Esophagus squamous epithelium (tissue), 5 donors: ENCODE results near the gene PFDN4. TPM values are rescaled to one million over a fixed set of nuclear protein-coding genes. Genes with fewer than 3 reads are reported as not detected.

ENCODE experiments used
- DNase-seq: peaks from one replicate; lab custom pipeline; 2025; lab: John Stamatoyannopoulos, UW
- H3K27ac ChIP-seq, 4 donors: fragments of 200-600 bp; sonication (generic); one replicate each; pipeline ENCODE4 v1.5.1; 2016 to 2019; ENCODE audit warnings: mild to moderate bottlenecking in 1 of 4
- H3K27me3 ChIP-seq, 4 donors: fragments of 200-600 bp; sonication (generic); 1 replicate in 3 of 4; 2 replicates in 1 of 4; pipeline versions ENCODE4 v1.5.1 to v1.6.0; 2017 to 2021; ENCODE audit warnings: antibody characterized with exemption in 1 of 4
- H3K36me3 ChIP-seq, 3 donors: fragments of 200-600 bp; sonication (generic); one replicate each; pipeline ENCODE4 v1.5.1; 2016 to 2019
- H3K4me1 ChIP-seq, 3 donors: fragments of 200-600 bp; sonication (generic); one replicate each; pipeline ENCODE4 v1.5.1; 2017 to 2019
- H3K4me3 ChIP-seq, 4 donors: fragments of 200-600 bp; sonication (generic); 1 replicate in 3 of 4; 2 replicates in 1 of 4; pipeline ENCODE4 v1.5.1; 2016 to 2019; ENCODE audit warnings: mild to moderate bottlenecking in 2 of 4, moderate library complexity in 1 of 4
- H3K9me3 ChIP-seq, 3 donors: fragments of 200-600 bp; sonication (generic); one replicate each; pipeline ENCODE4 v1.5.1; 2016 to 2019
- POLR2A ChIP-seq, 4 donors: fragments of 450-650 bp; IDR thresholded peaks; one replicate each; pipeline ENCODE4 v1.6.1; 2017; ENCODE audit warnings: antibody characterized with exemption in 4 of 4, mild to moderate bottlenecking in 4 of 4, moderate library complexity in 3 of 4
- WGBS, 2 donors: methylation state at CpG; one replicate each; pipeline ENCODE4 v1.1.5; 2018; 5-methylcytosine and 5-hydroxymethylcytosine counted together
- intact Hi-C: fragments of 100-400 bp; cut with DNase I; formaldehyde crosslinking; loops from one replicate; pipeline ENCODE4 v1.15.0; 2022
- total RNA-seq, 4 donors: library from RNA; depleted of rRNA; stranded (reverse); fragments of >200 nt; gene quantifications; one replicate each; pipeline ENCODE4 v1.1.0, GENCODE V29; 2016
- TF ChIP-seq, protein P1 (sequence below), 6 experiments: fragments of 450-650 bp in 4 of 6; fragments of 200-600 bp in 2 of 6; sonication (generic) in 2 of 6; IDR thresholded peaks; one replicate each; pipeline ENCODE4 v1.5.1; 2016 to 2019; ENCODE audit warnings: antibody characterized with exemption in 6 of 6, mild to moderate bottlenecking in 4 of 6, moderate library complexity in 4 of 6
- donor health status: DM: yes; HTN: yes; CAD: no.

PFDN4 gene
- total RNA-seq, 4 donors from 2014 or later: 39.0 to 68.9 (median 46.4) TPM

- Histone ChIP-seq H3K4me1 (no peaks in the 10 kb centered on the region), H3K4me3 (no peak overlapping the region), H3K27ac (no peak overlapping the region), H3K36me3 (no peaks in the 10 kb centered on the region), H3K27me3 (peaks cover 0 to 9% (median 0%) of the 10 kb centered on the region in 4 donors), H3K9me3 (no peaks in the 10 kb centered on the region)
- WGBS, 2 donors: 84 to 88% methylated on average over 7 to 9 of the region's 9 CpGs
- DNase-seq: no peak
- intact Hi-C loops: no loop called here
- TF ChIP-seq POLR2A (IDR thresholded peaks at IDR 0.05): no peak
- TF ChIP-seq, protein P1, sequence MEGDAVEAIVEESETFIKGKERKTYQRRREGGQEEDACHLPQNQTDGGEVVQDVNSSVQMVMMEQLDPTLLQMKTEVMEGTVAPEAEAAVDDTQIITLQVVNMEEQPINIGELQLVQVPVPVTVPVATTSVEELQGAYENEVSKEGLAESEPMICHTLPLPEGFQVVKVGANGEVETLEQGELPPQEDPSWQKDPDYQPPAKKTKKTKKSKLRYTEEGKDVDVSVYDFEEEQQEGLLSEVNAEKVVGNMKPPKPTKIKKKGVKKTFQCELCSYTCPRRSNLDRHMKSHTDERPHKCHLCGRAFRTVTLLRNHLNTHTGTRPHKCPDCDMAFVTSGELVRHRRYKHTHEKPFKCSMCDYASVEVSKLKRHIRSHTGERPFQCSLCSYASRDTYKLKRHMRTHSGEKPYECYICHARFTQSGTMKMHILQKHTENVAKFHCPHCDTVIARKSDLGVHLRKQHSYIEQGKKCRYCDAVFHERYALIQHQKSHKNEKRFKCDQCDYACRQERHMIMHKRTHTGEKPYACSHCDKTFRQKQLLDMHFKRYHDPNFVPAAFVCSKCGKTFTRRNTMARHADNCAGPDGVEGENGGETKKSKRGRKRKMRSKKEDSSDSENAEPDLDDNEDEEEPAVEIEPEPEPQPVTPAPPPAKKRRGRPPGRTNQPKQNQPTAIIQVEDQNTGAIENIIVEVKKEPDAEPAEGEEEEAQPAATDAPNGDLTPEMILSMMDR (IDR thresholded peaks at IDR 0.05): no peak
Observed at GRCh38 chr20:54161008-54161820, 46.7 kb upstream of the PFDN4 start.

DNA sequence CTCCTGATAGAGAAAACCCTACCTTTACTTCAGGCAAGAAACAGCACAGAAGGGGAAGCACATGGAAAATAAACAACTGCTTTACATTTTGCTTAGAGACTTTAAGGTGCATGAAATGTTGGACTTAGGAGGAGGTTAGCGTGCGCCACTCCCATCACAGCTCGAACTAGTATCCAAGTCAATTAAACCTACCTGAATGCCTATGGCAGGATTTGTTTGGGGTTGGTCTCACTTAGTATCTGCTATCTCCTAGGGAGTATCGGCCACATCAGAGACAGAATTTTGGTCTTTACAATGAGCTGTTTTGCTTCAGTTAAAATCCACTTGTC lies 46.1 kb upstream of the PFDN4 start:
- no peak for DNase-seq
- Histone ChIP-seq H3K36me3 (no peaks in the 10 kb centered on the region), H3K27me3 (peaks cover 0 to 9% (median 0%) of the 10 kb centered on the region in 4 donors), H3K9me3 (no peaks in the 10 kb centered on the region), H3K4me1 (no peaks in the 10 kb centered on the region), H3K27ac (no peak overlapping the region), H3K4me3 (no peak overlapping the region)
- WGBS, 2 donors: 96 to 97% methylated on average over 4 of the region's 4 CpGs
- TF ChIP-seq, protein P1 (IDR thresholded peaks at IDR 0.05): no peak
- TF ChIP-seq POLR2A (IDR thresholded peaks at IDR 0.05): no peak
- intact Hi-C loops: no loop called here

DNA sequence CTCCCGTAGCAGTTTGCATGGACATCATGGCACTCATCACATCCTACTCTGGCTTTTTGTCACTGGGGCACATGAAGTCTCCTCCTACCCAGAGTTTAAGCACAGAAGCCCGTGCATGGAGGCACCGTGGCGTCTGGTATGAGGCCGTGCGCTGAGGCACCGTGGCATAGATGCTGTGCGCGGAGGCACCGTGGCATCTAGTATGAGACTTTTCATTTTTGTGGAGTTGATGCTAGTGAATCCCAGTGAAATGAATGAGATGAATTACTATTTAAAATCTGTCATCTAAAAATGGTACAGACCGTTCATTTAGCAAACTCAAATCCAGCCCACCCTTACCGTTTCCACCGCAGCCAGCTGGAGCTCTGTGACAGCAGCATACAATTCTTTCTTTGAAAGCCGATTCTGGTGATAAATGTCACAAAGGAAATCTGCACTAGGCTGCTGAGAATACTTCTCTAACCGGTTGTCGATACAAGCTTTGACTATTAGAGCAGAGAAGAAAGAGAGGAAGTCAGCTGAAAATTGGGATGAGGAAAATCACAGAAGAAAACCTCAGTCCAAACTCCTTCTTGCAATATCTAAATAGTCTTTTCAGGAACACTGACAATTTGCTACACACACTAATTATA lies 45.4 kb upstream of the PFDN4 start:
- H3K9me3 ChIP-seq: no peaks in the 10 kb centered on the region
- TF ChIP-seq POLR2A (IDR thresholded peaks at IDR 0.05): no peak
- TF ChIP-seq, protein P1 (IDR thresholded peaks at IDR 0.05): no peak
- WGBS, 2 donors: 64 to 84% methylated on average over 15 to 16 of the region's 16 CpGs
- intact Hi-C loops: no loop called here
- H3K36me3 ChIP-seq: no peaks in the 10 kb centered on the region
- H3K4me3 ChIP-seq: no peak overlapping the region
- no peak for DNase-seq
- peaks cover 0 to 14% (median 0%) of the 10 kb centered on the region in 4 donors for H3K27me3 ChIP-seq
- no peak overlapping the region for H3K27ac ChIP-seq
- no peaks in the 10 kb centered on the region for H3K4me1 ChIP-seq

DNA sequence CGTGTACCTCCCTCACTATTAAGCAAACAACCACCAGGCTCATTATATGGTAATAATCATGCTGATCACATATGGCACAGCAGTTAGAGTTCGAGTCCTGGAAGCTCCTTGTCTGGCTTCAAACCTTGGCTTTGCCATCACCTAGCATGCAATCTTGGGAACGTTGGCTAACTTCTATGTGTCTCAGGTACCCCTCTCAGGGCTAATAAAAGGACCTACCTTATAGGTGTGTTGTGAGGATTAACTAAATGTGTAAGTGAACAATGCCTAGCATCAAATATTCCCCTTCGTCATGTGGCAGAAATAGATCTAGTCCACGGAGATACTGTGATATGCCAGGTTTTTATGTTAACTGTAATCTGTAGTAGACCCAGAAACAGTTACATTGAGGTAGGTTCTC lies 44.5 kb upstream of the PFDN4 start:
- no peaks in the 10 kb centered on the region for H3K36me3 ChIP-seq
- 75 to 78% methylated on average over 5 of the region's 5 CpGs for WGBS, 2 donors
- H3K4me3 ChIP-seq: no peak overlapping the region
- H3K4me1 ChIP-seq: no peaks in the 10 kb centered on the region
- DNase-seq: no peak
- TF ChIP-seq POLR2A (IDR thresholded peaks at IDR 0.05): no peak
- TF ChIP-seq, protein P1 (IDR thresholded peaks at IDR 0.05): no peak
- intact Hi-C loops: no loop called here
- H3K9me3 ChIP-seq: no peaks in the 10 kb centered on the region
- no peak overlapping the region for H3K27ac ChIP-seq
- H3K27me3 ChIP-seq: peaks cover 0 to 23% (median 0%) of the 10 kb centered on the region in 4 donors

DNA sequence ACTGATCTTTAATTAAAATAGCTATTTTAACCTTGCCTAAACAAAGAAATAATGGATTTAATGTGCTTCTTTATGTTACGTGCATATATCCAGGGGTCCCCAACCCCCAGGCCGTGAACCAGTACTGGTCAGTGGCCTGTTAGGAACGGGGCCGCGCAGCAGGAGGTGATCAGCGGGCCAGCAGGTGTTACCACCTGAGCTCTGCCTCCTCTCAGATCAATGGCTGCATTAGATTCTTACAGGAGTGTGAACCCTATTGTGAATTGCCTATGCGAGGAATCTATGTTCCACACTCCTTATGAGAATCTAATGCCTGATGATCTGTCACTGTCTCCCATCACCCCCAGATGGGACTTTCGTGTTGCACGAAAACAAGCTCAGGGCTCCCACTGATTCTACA lies 42.9 kb upstream of the PFDN4 start:
- Histone ChIP-seq H3K9me3 (no peaks in the 10 kb centered on the region), H3K27me3 (peaks cover 0 to 37% (median 0%) of the 10 kb centered on the region in 4 donors), H3K27ac (no peak overlapping the region), H3K4me3 (no peak overlapping the region), H3K36me3 (no peaks in the 10 kb centered on the region), H3K4me1 (no peaks in the 10 kb centered on the region)
- DNase-seq: no peak
- WGBS, 2 donors: 87 to 93% methylated on average over 9 of the region's 9 CpGs
- no peak for TF ChIP-seq POLR2A (IDR thresholded peaks at IDR 0.05)
- TF ChIP-seq, protein P1 (IDR thresholded peaks at IDR 0.05): no peak
- intact Hi-C loops: no loop called here
